Spleen (tissue), 7 donors: ENCODE data around the gene STK39.

Experiments
- POLR2AphosphoS5 ChIP-seq, 3 donors: sonication (generic); formaldehyde crosslinking; IDR thresholded peaks; one replicate each; pipeline ENCODE4 v1.5.1; 2017; ENCODE audit warnings: antibody characterized with exemption in 3 of 3
- TF ChIP-seq, protein P1 (sequence below), 11 experiments: fragments of 200-600 bp in 7 of 11; fragments of 450-650 bp in 4 of 11; sonication (generic) in 4 of 11; IDR thresholded peaks in 8 of 11; conservative IDR thresholded peaks in 3 of 11; 1 replicate in 7 of 11; 2 replicates in 4 of 11; pipeline versions ENCODE4 v1.4.0 to v1.8.0; 2016 to 2021; ENCODE audit warnings: antibody characterized with exemption in 11 of 11, inconsistent platforms in 4 of 11, mild to moderate bottlenecking in 1 of 11
- donor health status: DM: no; HTN: no; CAD: no; lungs with moderate emphysema.
- donor health status: DM: no; HTN: no; CAD: no.
- donor health status: DM: no; HTN: no; CAD: no.

DNA sequence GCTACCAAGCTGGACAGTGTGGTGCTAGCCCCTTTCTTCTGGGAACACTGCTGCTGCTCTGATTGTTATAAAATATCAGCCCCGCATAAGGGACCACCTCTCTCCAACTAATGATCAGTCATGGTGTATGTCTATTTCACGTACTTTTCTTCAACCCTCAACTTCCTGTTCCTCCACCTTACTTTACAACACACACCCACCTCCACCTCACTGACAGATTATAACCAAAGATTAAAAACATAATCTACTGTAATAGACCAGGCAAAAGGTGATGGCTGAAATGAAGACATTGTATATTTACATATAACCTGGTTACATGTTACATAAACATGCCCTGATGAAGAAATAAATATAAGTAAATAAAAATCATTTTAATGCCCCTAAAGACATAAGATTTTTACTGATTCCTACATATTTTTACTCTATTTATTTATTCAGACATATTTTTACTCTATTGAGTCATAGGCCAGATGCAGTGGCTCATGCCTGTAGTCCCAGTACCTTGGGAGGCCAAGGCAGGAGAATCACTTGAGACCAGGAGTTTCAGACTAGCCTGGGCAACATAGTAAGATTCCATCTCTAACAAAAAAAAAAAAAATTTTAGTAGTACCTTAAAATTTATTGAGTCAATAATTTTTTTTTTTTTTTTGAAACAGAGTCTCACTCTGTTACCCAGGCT lies 12.8 kb downstream of the STK39 start:
- TF ChIP-seq, protein P1, sequence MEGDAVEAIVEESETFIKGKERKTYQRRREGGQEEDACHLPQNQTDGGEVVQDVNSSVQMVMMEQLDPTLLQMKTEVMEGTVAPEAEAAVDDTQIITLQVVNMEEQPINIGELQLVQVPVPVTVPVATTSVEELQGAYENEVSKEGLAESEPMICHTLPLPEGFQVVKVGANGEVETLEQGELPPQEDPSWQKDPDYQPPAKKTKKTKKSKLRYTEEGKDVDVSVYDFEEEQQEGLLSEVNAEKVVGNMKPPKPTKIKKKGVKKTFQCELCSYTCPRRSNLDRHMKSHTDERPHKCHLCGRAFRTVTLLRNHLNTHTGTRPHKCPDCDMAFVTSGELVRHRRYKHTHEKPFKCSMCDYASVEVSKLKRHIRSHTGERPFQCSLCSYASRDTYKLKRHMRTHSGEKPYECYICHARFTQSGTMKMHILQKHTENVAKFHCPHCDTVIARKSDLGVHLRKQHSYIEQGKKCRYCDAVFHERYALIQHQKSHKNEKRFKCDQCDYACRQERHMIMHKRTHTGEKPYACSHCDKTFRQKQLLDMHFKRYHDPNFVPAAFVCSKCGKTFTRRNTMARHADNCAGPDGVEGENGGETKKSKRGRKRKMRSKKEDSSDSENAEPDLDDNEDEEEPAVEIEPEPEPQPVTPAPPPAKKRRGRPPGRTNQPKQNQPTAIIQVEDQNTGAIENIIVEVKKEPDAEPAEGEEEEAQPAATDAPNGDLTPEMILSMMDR (IDR thresholded peaks at IDR 0.05 in 8 of 11, conservative IDR thresholded peaks at IDR 0.05 in 3 of 11): no peak
- TF ChIP-seq POLR2AphosphoS5 (IDR thresholded peaks at IDR 0.05): no peak
